VCaP (cell line): Measurements from ENCODE around the gene F3.

Source experiments
- H3K27ac ChIP-seq: fragments of 450-650 bp; 2 replicates; pipeline ENCODE4 v1.5.1; 2017
- CTCF ChIP-seq: fragments of 450-650 bp; conservative IDR thresholded peaks from 2 replicates; pipeline ENCODE4 v1.5.1; 2017; ENCODE audit warnings: mild to moderate bottlenecking, moderate library complexity

F3 gene

GRCh38 chr1:94479682-94480081 lies 61.9 kb downstream of the F3 start:
- TF ChIP-seq CTCF, result no peak
- H3K27ac ChIP-seq, result no peak overlapping the region
